Measurements from ENCODE around the gene DNAH8.

- TF ChIP-seq PBX3 (IDR thresholded peaks at IDR 0.05) = no peak
- no peak for TF ChIP-seq GATA2 (CRISPR knock-in tag; IDR thresholded peaks at IDR 0.05)
- TF ChIP-seq EP300 (IDR thresholded peaks at IDR 0.05; ENCODE audit: borderline replicate concordance in 1 of 2, low read depth in 1 of 2, low read length in 1 of 2) = no peak
- TF ChIP-seq CTCF (IDR thresholded peaks at IDR 0.05) = no peak
- no peak for TF ChIP-seq RXRA (IDR thresholded peaks at IDR 0.05; ENCODE audit: borderline replicate concordance, low read depth)
Observed at GRCh38 chr6:39053016-39053624, 338.0 kb downstream of the DNAH8 start.
